Stimulated activated CD4-positive, alpha-beta T cell treated with anti-CD3 and anti-CD28 coated beads, Interleukin-1b, Interleukin-23, amount 100 ng/mL, for 24 hours (primary cell): ENCODE data around the gene NSUN2.

Experiments used
- DNase-seq, 4 experiments: peaks; one replicate each; pipeline ENCODE4 v3.0.0-alpha.2; 2020; ENCODE audit warnings: low read depth in 4 of 4, low spot score in 1 of 4

The NSUN2 gene

DNA sequence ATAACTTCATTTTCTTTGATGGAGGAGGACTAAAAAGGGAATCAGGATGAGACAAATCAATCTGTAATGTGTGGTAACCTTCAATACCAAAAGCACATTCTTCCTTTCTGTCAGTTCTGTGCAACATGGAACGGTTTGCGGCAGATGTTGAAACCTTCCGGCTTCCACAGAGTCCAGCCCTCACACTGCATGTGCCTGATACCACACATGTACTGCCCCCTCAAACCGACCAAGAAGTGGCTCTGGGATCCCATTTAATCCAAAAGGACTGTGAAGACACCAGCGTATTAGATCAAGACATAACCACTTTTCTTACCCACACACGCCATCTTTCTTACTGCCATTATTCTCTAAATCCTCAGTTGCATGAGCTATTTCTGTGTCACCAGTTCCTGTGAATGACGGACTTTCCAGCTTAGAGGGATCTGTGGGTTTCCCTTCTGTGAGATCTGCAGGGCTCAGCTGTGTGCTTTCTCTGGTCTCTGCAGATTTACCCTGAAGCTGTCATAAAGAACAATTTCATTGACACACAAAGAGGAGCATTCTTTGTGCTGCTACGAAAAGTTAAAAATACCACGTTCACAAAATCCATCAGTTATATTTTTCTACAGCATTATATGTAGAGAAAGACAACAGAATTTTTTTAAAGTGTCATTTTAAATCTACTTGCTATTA, 25.8 kb downstream of the NSUN2 start:
- DNase-seq = no peak

DNA sequence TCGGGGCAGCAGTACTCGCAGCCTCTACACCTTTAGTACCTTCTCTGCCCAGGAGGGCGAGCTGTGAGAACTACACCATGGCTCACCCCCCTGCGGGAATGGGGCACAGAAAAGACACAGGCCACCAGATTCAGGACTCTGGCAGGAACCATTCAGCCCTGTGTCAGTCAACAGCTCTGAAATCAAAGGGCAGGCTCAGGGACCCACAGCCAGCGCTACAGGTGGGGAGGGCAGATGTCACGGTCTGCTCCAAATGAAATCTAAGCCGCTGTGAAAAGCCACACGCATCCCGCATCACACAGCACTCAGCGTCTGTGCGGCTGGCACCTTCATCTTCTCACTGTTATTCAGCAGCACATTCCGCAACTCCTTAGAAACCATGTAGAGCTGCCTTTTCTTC, 27.9 kb downstream of the NSUN2 start:
- no peak for DNase-seq

DNA sequence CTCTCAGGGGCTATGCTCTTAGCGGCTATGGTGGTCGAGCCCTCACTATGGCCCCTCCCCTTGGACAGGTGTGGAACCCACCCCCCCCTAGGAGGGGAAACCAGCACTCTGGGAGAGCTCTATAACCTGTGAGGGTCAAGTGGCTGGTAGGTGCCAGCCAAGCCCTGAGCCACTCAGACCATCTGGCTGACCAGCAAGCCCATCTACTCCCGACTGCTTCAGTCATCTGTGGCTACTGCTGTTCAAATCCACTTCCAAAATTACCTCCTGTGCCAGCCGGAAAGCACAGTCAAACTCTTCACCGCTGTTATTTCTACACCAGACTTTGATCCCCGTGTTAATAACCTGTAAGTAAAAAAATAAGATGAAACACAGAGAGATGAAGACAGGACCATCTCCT, 28.5 kb downstream of the NSUN2 start:
- DNase-seq = no peak

DNA sequence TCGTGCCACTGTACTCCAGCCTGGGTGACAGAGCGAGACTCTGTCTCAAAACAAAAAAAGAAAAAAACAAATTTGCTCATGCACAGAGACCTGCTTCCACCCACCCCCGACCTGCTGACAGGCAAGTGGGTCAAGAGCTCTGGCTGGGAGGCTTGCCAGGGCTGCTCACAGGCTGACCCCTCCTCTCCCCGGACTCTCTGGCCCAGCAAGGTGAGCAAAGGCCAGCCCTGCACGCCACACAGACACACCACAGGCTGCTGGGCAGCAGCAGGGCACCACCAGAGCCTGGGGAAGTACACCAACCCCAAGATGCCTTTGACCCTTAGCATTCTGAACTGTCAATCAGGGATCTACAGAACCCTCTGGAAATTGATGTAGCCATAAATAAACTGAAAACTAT, 29.2 kb downstream of the NSUN2 start:
- DNase-seq = no peak

DNA sequence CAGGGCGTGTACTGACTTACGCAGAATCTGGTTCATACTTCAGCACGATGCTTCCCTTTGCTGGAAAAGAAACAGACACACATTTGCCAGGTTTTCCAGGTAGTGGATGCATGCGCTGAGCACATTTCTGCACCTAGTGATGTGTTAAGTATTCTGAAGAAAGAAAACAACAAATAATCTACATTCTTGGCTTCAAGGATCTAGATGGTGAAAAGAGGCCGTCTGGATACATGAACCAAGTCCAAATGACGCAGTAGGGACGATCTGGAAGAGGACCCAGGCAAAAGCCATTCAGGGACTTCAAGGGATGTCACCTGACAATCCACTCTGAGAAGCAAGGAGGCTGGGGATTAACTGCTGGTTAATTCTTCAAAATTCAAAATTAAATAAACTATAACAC, 30.4 kb downstream of the NSUN2 start:
- no peak for DNase-seq

DNA sequence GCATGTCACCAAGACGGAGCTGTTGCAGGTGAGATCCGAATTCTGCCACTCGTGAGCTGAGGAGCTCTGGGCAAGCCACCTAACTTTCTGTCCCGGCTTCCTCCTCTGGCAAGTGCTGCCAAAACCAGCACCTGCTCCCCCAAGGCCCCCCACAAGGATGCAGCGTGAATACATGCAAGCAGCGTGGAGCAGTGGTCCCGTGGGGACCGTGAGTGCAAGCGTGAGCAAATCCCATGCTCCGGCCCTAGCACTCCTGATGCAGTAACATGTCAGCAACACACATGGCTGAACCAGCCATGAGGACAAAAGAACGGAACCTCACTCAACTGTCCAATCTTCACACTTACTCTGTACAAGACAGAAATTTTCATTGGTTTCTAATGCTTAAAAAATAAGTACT, 31.0 kb downstream of the NSUN2 start:
- DNase-seq = no peak

DNA sequence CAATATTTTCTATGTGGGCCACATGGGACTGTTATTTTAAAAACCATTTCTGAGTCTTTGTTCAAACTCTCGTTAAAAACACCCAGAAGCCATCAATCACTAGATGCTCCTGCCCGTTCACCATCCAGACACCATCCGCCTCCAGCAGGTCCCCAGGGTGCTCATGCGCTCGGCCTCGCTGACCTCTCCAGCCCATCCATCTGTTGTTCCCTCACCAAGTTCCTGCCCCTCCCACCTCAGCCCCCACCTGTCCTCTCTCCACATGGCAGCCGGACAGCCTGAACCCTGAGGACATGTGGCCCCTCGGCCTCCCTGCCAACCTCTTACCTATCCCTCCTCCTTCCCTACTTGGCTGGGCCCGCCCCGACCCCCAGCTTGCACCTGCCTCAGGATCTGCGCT, 31.6 kb downstream of the NSUN2 start:
- no peak for DNase-seq

DNA sequence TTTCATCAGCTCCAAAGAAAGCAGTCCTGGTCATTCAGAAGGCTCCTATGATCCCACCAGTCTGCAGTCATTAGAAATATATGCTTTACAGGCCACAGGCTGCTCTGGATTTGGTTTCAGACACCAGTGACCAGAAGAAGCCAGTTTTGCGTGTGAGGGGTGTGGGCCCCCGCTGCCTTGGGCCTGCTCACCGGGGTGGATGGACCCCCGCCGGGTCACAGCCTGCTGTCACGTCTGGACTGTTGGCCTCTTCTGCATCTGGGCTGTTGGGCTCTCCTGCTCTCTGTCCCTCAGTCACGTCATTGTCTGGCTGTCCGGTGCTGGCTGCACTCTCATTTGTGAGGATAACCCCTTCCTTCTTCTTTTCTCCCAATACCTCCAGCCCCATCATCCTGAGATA, 33.1 kb downstream of the NSUN2 start:
- DNase-seq = no peak

DNA sequence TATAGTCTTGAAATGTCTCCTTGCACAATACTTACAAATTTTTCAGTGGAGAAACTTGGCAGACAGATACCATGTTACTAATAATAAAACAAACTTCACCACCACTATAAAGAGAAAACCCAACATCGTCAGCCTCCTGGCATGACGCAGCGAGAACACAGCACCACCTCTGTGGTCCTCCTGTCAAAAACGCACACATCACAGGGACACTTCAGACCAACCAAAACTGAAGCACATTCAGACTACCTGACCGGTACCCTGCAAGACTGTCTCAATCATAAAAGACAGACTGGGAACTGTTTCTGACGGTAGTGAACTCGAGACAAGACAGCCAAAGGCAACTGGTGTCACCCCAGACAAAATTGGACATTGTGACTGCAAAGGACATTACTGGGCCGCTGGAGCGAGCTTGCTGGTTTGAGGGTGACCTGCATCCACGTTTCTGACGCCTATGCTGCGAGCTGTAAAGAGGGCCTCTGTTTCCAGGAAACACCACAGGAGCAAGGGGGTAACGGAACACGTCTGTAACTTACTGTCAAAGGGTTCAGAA, 34.4 kb downstream of the NSUN2 start:
- DNase-seq = no peak

DNA sequence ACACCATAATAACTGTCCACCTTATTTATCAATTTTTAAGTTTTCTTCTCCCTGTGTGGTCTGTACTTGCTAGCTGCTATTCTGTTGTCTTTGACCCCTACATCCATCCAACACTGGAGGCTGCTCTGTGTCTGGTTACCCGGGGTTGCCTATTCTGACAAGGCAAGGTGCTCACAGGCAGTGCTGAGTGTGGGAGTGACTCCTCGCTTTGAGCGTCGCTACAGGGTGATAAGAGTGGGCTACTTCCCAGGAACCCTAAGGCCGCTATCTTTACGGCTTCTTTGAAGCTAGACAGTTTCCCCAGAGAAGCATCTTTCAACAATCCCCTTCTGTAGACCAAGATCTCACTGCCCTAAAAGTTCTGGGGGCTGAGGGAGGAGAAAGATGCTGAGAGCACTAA, 35.3 kb downstream of the NSUN2 start:
- no peak for DNase-seq

DNA sequence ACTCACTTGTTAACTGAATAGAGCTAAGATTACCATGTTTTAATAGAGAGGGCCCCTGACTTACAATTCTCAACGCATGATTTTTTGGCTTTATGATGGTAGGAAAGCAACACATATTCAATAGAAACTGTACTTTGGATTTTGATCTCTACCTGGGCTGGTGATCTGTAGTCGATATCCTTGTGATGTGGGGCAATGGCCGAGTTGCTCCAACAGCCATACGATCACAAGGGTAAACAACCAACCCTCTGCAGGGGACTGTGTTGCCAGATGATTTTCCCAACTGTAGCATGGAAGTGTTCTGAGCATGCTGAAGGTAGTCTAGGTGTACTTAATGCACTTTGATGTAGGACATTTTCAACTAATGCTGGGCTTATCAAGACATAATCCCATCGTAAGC, 36.5 kb downstream of the NSUN2 start:
- DNase-seq = no peak

DNA sequence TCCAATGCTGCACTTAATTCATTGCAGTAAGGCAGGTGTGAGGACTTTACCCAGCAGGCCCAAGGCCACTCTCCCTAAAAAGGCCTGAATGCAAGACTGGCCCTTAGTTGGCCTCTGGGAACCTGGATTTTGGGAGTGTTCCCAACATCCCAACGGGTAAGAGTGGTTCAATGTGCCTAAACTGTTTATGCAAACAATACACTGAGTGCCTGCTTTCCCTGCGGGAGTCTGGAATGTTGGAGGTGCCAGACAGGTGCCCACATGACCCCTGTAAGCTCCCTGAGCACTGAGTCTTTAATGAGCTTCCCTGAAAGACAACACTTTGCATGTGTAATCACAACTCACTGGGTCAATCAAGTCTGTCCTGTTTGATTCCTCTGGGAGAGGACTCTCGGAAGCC, 37.4 kb downstream of the NSUN2 start:
- no peak for DNase-seq

DNA sequence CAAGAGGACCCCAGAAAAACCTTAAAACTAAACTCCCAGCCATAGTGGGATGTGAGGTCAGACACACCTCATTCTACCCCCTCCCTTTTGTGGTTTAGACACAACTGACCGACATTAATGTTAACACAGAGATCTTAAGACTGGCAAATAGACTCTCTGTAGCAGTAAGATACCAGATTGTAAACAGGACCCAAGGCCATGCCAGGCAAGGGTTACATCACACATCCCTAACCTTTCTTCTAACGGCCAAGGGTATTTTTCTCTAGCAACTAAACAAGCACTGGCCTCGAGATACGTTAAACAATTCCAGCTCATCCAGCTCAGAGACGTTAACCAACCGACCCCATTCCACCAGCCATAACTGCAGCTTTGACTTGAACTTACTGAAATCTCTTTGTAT, 38.8 kb downstream of the NSUN2 start:
- DNase-seq = no peak

DNA sequence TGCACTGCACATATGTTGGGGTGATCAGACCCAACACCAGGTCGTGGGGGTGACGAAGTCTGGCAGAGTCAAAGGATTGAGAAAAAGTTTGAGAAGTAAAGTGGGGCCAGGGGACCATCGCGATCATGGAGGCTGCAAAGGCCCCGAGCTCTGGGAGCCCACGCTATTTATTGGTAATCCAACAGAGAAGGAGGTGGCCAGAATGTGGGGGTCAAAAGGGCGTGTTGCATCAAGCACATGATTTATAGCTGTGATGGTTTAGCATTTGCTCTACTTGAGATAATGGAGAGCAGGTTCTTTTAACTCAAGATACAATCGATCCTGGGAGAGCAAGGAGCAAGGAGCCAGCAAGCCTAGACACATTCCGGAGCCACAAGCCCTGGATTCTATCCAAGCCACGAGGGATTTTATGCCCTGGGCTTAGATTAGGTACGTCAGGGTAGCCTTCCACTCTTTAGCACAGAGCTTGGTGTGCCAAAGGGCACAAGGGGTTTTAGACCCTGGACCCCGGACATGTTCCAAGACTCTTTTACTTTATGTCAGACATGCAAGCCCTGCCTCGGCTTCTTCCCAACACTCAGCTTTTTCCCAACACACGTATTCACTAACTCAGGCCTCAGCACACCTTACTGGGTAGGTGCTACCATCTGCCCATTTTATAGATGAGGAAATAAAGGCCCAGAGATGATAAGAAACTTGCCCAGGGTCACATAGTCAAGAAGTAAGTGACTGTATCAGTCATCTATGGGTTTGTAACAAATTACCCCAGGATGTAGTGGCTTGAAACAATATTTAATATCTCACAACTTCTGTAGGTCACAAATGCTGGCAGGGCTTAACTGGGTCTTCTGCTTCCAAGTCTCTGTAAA, 39.5 kb downstream of the NSUN2 start:
- DNase-seq = no peak

DNA sequence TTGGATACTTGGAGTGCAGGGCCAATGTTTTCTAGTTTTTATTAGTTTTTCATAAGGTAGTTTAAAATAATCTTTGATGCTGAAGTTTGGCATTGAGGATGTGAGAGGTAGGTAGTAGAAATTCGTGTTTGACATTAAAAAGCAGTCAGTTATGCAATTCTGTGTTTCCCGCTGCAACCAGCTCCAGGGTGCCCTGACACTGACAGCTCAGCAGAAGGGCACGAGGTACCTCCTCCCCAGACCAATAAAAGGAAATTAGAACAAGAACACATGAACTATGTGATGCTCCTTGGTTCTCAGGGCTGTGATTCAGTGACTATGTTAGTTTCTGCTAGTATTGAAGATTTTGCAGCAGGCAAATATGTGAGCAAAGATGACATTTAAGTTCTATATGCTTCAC, 40.2 kb downstream of the NSUN2 start:
- no peak for DNase-seq

DNA sequence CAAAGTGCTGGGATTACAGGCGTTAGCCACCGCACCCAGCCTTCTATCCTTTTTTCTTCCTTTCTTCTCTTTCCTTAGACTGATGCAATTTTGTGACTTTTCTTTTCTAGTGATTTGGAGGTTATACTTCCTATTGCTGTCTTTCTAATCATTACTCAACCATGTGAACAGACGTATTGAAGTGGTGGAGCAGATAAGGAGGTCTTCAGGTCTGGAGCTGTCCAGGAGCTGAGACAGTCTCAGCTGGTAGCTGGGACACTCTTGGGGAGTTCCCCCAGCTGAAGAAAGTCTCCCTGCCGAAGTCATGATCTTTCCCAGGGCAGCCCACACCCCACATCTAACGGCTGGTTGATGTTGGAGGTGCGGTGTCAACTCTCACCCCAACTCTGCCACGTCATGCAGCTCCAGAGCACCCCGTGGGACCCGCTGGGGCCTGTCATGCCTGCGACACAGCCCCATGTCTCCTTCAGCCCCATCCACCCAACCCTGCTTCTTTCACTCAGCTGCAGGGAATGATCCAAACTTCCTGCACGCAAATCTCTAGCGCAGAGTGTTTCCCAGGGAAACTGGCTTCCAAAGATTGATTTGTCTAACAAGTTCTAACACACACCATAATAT, 41.1 kb downstream of the NSUN2 start:
- DNase-seq = no peak

DNA sequence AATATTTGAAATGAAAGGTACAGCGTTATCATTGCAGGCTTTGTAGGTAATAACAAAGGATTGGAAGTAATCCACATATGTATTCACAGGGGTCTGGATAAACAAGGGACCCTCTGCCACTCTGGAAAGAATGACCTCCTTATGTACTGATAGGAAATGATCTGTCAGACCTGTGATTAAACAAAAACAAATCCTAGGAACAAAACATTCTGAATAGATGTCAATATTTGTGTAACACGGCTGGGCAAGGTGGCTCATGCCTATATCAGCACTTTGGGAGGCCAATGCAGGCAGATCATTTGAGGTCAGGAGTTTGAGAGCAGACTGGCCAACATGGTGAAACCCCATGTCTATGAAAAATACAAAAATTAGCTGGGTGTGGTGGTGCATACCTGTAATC, 42.3 kb downstream of the NSUN2 start:
- DNase-seq = no peak

DNA sequence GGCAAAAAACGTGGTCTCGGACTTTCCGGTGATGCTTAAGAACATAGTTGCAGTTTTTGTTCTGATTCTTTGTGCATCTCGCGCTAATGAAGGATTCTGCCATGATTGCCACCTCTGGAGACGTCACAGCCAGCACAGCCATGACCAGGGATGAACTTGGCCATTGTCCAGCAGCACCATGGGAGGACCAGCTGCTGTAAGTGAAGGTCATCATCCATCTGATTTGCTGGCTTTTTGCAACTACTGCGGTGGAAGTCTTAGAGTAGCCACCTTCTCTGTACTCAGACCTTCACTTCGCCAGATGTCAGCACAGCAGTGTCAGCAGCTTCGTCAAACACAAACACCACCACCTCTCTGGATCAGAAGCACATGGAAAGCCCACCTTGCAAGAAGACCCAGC, 45.7 kb downstream of the NSUN2 start:
- DNase-seq = no peak

DNA sequence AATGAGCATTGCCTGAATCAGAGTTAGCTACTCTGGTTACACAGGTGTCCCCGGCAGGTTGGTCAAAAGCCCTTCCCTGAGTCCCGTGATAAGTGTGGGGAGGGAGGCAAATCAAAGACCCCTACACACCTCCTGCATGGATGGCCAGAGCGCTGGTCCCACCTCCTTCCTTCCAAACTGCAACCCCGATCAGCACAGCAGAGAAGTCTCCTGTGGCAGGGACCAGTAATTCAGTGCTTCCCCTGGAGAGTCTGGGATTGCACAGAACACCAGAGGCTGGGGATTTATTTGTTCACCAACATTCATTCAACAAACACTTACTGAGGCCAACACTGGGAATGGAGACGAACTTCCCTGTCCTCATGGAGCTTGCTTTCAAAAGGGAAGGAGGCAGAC, 46.2 kb downstream of the NSUN2 start:
- DNase-seq = no peak

DNA sequence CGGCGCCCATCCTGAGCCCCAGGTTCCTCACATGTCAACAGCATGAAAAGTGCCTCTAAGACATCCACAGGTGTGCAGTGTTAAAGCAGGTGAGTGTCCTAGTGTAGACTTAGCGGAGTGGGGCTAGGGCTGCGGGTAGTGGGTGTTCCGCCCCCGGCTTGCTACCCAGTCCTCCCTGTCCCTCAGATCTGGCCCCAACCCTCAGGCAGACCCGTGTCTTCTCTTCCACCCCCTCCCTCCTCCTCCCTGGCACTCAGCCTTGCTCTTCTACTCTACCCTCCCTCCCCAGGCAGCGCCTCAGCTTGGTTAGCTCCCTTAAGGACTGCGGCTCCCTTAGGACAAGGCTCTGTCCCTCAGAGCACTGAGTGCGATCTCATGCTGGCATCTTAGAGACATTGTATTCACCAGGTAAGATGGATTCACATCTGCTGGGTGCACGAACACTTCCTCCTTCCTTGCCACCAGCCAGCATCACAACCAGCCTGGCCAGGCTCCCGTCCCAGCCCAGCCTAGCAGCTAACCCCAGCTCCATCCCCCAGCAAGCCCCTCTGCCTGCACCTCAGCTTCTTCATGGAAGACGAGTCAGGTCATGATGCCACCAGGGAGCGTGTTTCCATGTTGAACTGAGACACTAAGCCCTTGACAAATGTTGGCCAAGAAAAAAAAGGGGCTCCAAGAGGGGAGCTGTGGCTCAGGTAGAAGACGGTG, 46.8 kb downstream of the NSUN2 start:
- DNase-seq = no peak

DNA sequence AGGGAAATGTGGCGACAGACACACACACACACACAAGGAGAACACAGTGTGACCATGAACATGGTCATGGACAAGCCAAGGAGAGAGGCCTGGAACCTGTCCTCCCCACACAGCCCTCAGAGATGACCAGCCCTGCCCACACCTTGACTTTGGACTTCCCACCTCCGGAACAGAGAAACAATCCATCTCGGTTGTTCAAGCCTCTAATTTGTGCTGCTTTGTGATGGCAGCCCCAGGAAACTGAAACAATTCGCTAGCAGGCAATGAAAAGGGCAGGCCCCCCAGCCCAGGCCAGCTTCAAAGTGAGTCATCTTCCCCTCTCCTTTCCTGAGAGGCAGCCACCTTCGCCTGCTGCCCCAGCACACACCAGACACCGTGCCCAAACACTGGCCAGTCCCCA, 47.7 kb downstream of the NSUN2 start:
- no peak for DNase-seq

DNA sequence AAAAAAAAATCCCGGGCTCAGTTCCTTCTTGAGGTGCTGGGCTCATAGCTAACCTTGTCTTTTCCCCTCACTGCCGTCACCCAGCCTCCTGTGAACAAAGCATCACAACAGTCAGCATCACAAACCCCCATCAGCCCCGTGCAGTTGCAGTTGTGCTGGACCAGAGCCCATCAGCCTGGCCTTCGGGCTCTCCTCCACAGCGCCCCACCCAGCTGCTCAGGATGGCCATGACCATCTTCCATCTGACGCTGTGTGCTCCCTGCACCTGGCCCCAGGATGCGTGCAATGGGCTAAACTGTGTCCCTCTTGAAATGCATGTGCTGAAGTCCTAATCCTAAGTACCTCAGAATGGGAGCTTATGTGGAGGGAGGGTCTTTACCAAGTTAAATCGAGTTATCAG, 48.1 kb downstream of the NSUN2 start:
- DNase-seq = no peak
